Mammary epithelial cell (primary cell): ENCODE data around the gene SGO1.
"Not testable (repeated sequence)": the region's sequence is repeated elsewhere in the genome, so short reads cannot be mapped to it uniquely, and the experiment has no call there.

Experiments used
- EZH2 ChIP-seq: IDR thresholded peaks from 2 replicates; pipeline ENCODE4 v1.6.1; 2012; ENCODE audit warnings: low read length, inconsistent platforms, borderline replicate concordance
- TF ChIP-seq, protein P1 (sequence below), 2 donors: IDR thresholded peaks in 1 of 2; conservative IDR thresholded peaks in 1 of 2; 2 replicates each; pipeline ENCODE4 v1.5.1; 2011 to 2012; ENCODE audit warnings: inconsistent platforms in 2 of 2, low read length in 2 of 2, mild to moderate bottlenecking in 2 of 2, control low read depth in 1 of 2, low read depth in 1 of 2; ENCODE audit not compliant: insufficient read depth in 1 of 2; ENCODE audit errors: extremely low read depth in 1 of 2

DNA sequence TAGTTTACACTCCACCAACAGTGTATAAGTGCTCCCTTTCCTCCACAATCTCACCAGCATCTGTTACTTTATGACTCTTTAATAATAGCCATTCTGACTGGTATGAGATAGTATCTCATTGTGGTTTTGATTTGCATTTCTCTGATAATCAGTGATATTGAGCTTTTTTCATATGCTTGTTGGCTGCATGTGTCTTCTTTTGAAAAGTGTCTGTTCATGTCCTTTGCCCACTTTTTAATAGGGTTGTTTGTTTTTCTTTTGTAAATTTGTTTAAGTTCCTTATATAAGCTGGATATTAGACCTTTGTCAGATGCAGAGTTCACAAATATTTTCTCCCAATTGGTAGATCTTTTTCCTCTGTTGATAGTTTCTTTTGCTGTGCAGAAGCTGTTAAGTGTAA lies 19.9 kb upstream of the SGO1 start:
- TF ChIP-seq, protein P1, sequence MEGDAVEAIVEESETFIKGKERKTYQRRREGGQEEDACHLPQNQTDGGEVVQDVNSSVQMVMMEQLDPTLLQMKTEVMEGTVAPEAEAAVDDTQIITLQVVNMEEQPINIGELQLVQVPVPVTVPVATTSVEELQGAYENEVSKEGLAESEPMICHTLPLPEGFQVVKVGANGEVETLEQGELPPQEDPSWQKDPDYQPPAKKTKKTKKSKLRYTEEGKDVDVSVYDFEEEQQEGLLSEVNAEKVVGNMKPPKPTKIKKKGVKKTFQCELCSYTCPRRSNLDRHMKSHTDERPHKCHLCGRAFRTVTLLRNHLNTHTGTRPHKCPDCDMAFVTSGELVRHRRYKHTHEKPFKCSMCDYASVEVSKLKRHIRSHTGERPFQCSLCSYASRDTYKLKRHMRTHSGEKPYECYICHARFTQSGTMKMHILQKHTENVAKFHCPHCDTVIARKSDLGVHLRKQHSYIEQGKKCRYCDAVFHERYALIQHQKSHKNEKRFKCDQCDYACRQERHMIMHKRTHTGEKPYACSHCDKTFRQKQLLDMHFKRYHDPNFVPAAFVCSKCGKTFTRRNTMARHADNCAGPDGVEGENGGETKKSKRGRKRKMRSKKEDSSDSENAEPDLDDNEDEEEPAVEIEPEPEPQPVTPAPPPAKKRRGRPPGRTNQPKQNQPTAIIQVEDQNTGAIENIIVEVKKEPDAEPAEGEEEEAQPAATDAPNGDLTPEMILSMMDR (conservative IDR thresholded peaks at IDR 0.05 in 1 of 2, IDR thresholded peaks at IDR 0.05 in 1 of 2; ENCODE audit: extremely low read depth in 1 of 2, insufficient read depth in 1 of 2, low read depth in 1 of 2, low read length in 2 of 2): not testable (repeated sequence)
- TF ChIP-seq EZH2: not testable (repeated sequence)
